Measurements from ENCODE around the gene MYOM3.

MYOM3 gene

GRCh38 chr1:24150234-24151174 is 38.6 kb upstream of the MYOM3 start:
- Histone ChIP-seq H3K4me3 (ENCODE audit: low read depth, low read length) (peak overlapping the region; percentile 57), H3K4me1 (ENCODE audit: control insufficient read depth, insufficient read depth, low read length) (peaks cover 40% of the 10 kb centered on the region), H3K27ac (ENCODE audit: low read depth, low read length) (peak overlapping the region; percentile 99), H3K27me3 (ENCODE audit: control insufficient read depth, insufficient read depth, low read length) (no peaks in the 10 kb centered on the region), H3K9me3 (ENCODE audit: control insufficient read depth, insufficient read depth, low read depth, low read length) (no peaks in the 10 kb centered on the region), H3K36me3 (ENCODE audit: control insufficient read depth, insufficient read depth, low read length) (0 out of 2 replicates have a peak, but pooled peaks cover 3% of the 10 kb centered on the region), H3K9ac (ENCODE audit: low read length) (peak overlapping the region; percentile 99)

- no peak overlapping the region for H3K27ac ChIP-seq (ENCODE audit: low read depth, low read length)
- H3K36me3 ChIP-seq (ENCODE audit: control insufficient read depth, insufficient read depth, low read length): no peaks in the 10 kb centered on the region
- no peaks in the 10 kb centered on the region for H3K9me3 ChIP-seq (ENCODE audit: control insufficient read depth, insufficient read depth, low read depth, low read length)
- peak overlapping the region; percentile 99 for H3K9ac ChIP-seq (ENCODE audit: low read length)
- H3K4me3 ChIP-seq (ENCODE audit: low read depth, low read length): peak overlapping the region; percentile 57
- H3K27me3 ChIP-seq (ENCODE audit: control insufficient read depth, insufficient read depth, low read length): no peaks in the 10 kb centered on the region
- H3K4me1 ChIP-seq (ENCODE audit: control insufficient read depth, insufficient read depth, low read length): peaks cover 40% of the 10 kb centered on the region
These were observed 37.9 kb upstream of the MYOM3 start for GRCh38 chr1:24149866-24150233.

GRCh38 chr1:24147816-24148215 is 35.9 kb upstream of the MYOM3 start:
- no peak overlapping the region for H3K27ac ChIP-seq (ENCODE audit: low read depth, low read length)

GRCh38 chr1:24147194-24147593 is 35.3 kb upstream of the MYOM3 start:
- Histone ChIP-seq H3K27ac (ENCODE audit: low read depth, low read length) (no peak overlapping the region), H3K27me3 (ENCODE audit: control insufficient read depth, insufficient read depth, low read length) (no peaks in the 10 kb centered on the region), H3K9me3 (ENCODE audit: control insufficient read depth, insufficient read depth, low read depth, low read length) (no peaks in the 10 kb centered on the region), H3K4me1 (ENCODE audit: control insufficient read depth, insufficient read depth, low read length) (peaks cover 22% of the 10 kb centered on the region), H3K4me3 (ENCODE audit: low read depth, low read length) (no peak overlapping the region), H3K36me3 (ENCODE audit: control insufficient read depth, insufficient read depth, low read length) (no peaks in the 10 kb centered on the region), H3K9ac (ENCODE audit: low read length) (no peak overlapping the region)

More at GRCh38 chr1:24147816-24148215, 35.9 kb upstream of the MYOM3 start:
- Histone ChIP-seq H3K9me3 (ENCODE audit: control insufficient read depth, insufficient read depth, low read depth, low read length) (no peaks in the 10 kb centered on the region), H3K9ac (ENCODE audit: low read length) (no peak overlapping the region), H3K27me3 (ENCODE audit: control insufficient read depth, insufficient read depth, low read length) (no peaks in the 10 kb centered on the region), H3K4me3 (ENCODE audit: low read depth, low read length) (no peak overlapping the region), H3K36me3 (ENCODE audit: control insufficient read depth, insufficient read depth, low read length) (no peaks in the 10 kb centered on the region), H3K4me1 (ENCODE audit: control insufficient read depth, insufficient read depth, low read length) (peaks cover 28% of the 10 kb centered on the region)

- Histone ChIP-seq H3K4me1 (ENCODE audit: control insufficient read depth, insufficient read depth, low read length) (no peaks in the 10 kb centered on the region; the same call in 1 of the 2 replicates), H3K27ac (ENCODE audit: low read depth, low read length) (no peak within 1 kb of the TSS), H3K9me3 (ENCODE audit: control insufficient read depth, insufficient read depth, low read depth, low read length) (0 out of 2 replicates have a peak, but pooled peaks cover 3% of the 10 kb centered on the region), H3K9ac (ENCODE audit: low read length) (no peak within 1 kb of the TSS), H3K4me3 (ENCODE audit: low read depth, low read length) (no peak within 1 kb of the TSS), H3K27me3 (ENCODE audit: control insufficient read depth, insufficient read depth, low read length) (no peaks in the 10 kb centered on the region), H3K36me3 (ENCODE audit: control insufficient read depth, insufficient read depth, low read length) (no peaks in the 10 kb centered on the region)
These were observed 30.9 kb upstream of the MYOM3 start, which contains the start of gene IL22RA1 for GRCh38 chr1:24142546-24143534. Gene IL22RA1 (minus strand): TSS chr1:24143140. CDS start chr1:24143082, 58 bp downstream.

GRCh38 chr1:24141311-24141997 is 29.5 kb upstream of the MYOM3 start:
- Histone ChIP-seq H3K27ac (ENCODE audit: low read depth, low read length) (no peak overlapping the region), H3K4me1 (ENCODE audit: control insufficient read depth, insufficient read depth, low read length) (no peaks in the 10 kb centered on the region; the same call in 1 of the 2 replicates), H3K9ac (ENCODE audit: low read length) (no peak overlapping the region), H3K9me3 (ENCODE audit: control insufficient read depth, insufficient read depth, low read depth, low read length) (0 out of 2 replicates have a peak, but pooled peaks cover 3% of the 10 kb centered on the region), H3K4me3 (ENCODE audit: low read depth, low read length) (no peak overlapping the region), H3K36me3 (ENCODE audit: control insufficient read depth, insufficient read depth, low read length) (no peaks in the 10 kb centered on the region), H3K27me3 (ENCODE audit: control insufficient read depth, insufficient read depth, low read length) (no peaks in the 10 kb centered on the region)

GRCh38 chr1:24140741-24141181 is 28.8 kb upstream of the MYOM3 start:
- Histone ChIP-seq H3K36me3 (ENCODE audit: control insufficient read depth, insufficient read depth, low read length) (no peaks in the 10 kb centered on the region), H3K27ac (ENCODE audit: low read depth, low read length) (no peak overlapping the region), H3K9ac (ENCODE audit: low read length) (no peak overlapping the region), H3K4me1 (ENCODE audit: control insufficient read depth, insufficient read depth, low read length) (no peaks in the 10 kb centered on the region; the same call in 1 of the 2 replicates), H3K9me3 (ENCODE audit: control insufficient read depth, insufficient read depth, low read depth, low read length) (0 out of 2 replicates have a peak, but pooled peaks cover 3% of the 10 kb centered on the region), H3K4me3 (ENCODE audit: low read depth, low read length) (no peak overlapping the region), H3K27me3 (ENCODE audit: control insufficient read depth, insufficient read depth, low read length) (no peaks in the 10 kb centered on the region)

- no peaks in the 10 kb centered on the region for H3K36me3 ChIP-seq (ENCODE audit: control insufficient read depth, insufficient read depth, low read length)
- no peak overlapping the region for H3K4me3 ChIP-seq (ENCODE audit: low read depth, low read length)
- H3K27ac ChIP-seq (ENCODE audit: low read depth, low read length): no peak overlapping the region
- no peaks in the 10 kb centered on the region; the same call in 1 of the 2 replicates for H3K4me1 ChIP-seq (ENCODE audit: control insufficient read depth, insufficient read depth, low read length)
- no peak overlapping the region for H3K9ac ChIP-seq (ENCODE audit: low read length)
- 0 out of 2 replicates have a peak, but pooled peaks cover 3% of the 10 kb centered on the region for H3K9me3 ChIP-seq (ENCODE audit: control insufficient read depth, insufficient read depth, low read depth, low read length)
- no peaks in the 10 kb centered on the region for H3K27me3 ChIP-seq (ENCODE audit: control insufficient read depth, insufficient read depth, low read length)
These were observed 28.0 kb upstream of the MYOM3 start for GRCh38 chr1:24139841-24140425.

- H3K4me1 ChIP-seq (ENCODE audit: control insufficient read depth, insufficient read depth, low read length): no peaks in the 10 kb centered on the region; the same call in 1 of the 2 replicates
- H3K27me3 ChIP-seq (ENCODE audit: control insufficient read depth, insufficient read depth, low read length): no peaks in the 10 kb centered on the region
- H3K36me3 ChIP-seq (ENCODE audit: control insufficient read depth, insufficient read depth, low read length): no peaks in the 10 kb centered on the region
- no peak overlapping the region for H3K27ac ChIP-seq (ENCODE audit: low read depth, low read length)
- H3K4me3 ChIP-seq (ENCODE audit: low read depth, low read length): no peak overlapping the region
- no peak overlapping the region for H3K9ac ChIP-seq (ENCODE audit: low read length)
- H3K9me3 ChIP-seq (ENCODE audit: control insufficient read depth, insufficient read depth, low read depth, low read length): 0 out of 2 replicates have a peak, but pooled peaks cover 3% of the 10 kb centered on the region
These were observed 27.2 kb upstream of the MYOM3 start for GRCh38 chr1:24139222-24139489.
